HS-5 (cell line): ENCODE results near the gene AFAP1L2.

Source experiments
- DNase-seq: peaks from one replicate; pipeline ENCODE4 v3.0.0-alpha.2; 2012; ENCODE audit warnings: low read depth

The AFAP1L2 gene, protein sequence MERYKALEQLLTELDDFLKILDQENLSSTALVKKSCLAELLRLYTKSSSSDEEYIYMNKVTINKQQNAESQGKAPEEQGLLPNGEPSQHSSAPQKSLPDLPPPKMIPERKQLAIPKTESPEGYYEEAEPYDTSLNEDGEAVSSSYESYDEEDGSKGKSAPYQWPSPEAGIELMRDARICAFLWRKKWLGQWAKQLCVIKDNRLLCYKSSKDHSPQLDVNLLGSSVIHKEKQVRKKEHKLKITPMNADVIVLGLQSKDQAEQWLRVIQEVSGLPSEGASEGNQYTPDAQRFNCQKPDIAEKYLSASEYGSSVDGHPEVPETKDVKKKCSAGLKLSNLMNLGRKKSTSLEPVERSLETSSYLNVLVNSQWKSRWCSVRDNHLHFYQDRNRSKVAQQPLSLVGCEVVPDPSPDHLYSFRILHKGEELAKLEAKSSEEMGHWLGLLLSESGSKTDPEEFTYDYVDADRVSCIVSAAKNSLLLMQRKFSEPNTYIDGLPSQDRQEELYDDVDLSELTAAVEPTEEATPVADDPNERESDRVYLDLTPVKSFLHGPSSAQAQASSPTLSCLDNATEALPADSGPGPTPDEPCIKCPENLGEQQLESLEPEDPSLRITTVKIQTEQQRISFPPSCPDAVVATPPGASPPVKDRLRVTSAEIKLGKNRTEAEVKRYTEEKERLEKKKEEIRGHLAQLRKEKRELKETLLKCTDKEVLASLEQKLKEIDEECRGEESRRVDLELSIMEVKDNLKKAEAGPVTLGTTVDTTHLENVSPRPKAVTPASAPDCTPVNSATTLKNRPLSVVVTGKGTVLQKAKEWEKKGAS

GRCh38 chr10:114404171-114405010 is at the start of gene AFAP1L2:
Gene AFAP1L2, minus strand, starts transcription at chr10:114404502. Its CDS starts 47 bp downstream, at chr10:114404455.
- no peak for DNase-seq

GRCh38 chr10:114453576-114453975 is 49.3 kb upstream of the AFAP1L2 start:
- DNase-seq: no peak

- DNase-seq: no peak
Measured at GRCh38 chr10:114448897-114449296, 44.6 kb upstream of the AFAP1L2 start.

DNA sequence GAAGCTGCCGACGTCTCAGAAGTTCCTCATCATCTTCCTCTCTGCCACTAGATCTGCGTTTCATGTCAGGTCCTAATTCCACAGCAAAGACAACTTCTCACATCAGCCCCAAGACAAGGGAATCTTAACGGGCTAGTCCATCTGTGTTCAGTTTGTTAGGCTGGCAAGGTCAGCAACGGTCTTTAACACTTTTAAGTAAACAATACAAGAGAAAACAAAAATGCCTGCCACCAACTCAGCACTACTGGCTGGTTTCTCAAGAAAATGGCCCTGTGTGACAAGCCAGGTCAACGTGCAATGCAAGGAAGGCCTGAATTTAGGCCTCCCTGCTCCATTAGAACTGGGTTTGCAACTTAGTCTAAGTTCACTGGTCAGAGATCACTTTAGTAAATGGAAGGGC is 41.0 kb upstream of the AFAP1L2 start:
- DNase-seq: no peak

GRCh38 chr10:114444819-114445218 is 40.5 kb upstream of the AFAP1L2 start:
- no peak for DNase-seq

DNA sequence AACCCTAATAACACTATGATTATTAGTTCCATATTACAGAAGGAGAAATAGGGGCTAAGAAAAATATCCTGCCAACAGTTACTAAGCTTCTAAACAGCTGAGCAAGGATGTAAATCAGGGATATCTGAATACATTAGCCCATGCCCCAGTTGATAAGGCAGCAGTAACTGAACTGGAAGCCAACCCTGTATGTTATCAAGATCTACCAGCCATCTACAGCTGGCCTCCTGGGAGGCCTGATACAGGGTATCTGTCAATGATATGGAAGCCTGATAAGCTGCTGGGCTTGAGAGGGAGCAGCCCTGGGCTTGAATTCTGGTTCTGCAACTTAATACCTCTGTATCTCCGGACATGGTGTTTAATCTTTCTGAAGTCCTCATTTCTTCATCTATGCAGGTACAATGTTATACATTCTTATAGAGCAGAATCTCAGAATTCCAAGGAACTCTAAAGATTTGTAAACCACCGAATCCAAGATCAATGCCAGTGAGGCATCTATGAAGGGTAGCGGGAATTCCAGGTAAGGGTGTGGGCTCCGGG is 37.9 kb upstream of the AFAP1L2 start:
- DNase-seq: no peak

DNA sequence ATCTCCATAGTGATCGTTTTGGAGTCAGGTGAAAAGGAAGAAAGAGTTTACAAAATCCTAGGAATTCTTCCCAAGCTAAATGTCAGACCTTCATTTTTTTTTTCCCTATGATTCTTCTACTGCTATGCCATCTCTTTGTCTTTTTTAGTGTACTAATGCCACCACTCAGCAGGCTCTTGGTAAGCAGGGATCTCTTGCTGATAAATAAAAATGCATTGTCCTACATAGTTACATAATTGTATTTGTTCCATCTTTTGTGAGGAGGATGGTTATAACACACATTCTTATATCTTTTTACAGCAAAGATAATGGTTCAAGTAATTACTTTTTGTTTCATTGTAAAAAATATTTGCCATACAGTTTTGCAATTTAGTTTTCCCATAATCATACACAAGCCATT is 36.8 kb upstream of the AFAP1L2 start:
- no peak for DNase-seq

DNA sequence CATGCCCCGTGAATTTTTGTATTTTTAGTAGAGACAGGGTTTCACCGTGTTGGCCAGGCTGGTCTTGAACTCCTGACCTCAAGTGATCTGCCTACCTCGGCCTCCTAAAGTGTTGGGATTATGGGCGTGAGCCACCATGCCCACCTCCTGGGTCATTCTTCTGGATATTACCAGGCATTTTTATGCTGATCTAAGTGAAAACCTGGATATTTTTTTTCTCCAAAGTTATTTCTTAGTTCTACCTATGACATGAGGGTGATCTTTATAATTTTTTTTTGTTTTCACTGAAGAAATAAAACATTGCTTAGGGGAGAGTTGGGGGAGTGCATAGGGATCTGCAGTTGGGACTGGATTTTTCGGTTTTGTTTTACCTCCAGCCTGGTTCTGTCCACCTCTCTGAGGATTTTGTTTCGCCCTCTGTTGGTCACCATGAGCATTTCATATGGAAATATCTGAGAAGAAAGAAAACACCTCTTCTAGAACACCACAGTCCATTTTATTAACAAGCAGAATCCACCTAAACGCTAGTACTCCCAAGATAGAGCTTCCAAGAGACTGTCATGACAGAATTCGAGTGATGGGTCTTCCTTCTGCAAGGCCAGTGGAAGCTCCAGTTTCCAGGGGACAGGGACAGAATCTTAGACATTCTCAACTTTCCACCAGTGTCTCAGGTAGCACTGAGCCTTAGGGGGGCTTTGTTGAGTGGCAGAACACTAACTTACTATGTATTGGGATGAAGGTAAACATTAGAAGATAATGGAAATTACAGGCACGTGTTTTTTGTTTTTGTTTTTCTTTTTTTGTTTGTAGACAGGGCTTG is 33.4 kb upstream of the AFAP1L2 start:
- no peak for DNase-seq

- DNase-seq: no peak
Measured at GRCh38 chr10:114436941-114437340, 32.6 kb upstream of the AFAP1L2 start.

- no peak for DNase-seq
Measured at GRCh38 chr10:114432566-114433093, 28.3 kb upstream of the AFAP1L2 start.

- no peak for DNase-seq
Measured at GRCh38 chr10:114431414-114432135, 27.3 kb upstream of the AFAP1L2 start.

DNA sequence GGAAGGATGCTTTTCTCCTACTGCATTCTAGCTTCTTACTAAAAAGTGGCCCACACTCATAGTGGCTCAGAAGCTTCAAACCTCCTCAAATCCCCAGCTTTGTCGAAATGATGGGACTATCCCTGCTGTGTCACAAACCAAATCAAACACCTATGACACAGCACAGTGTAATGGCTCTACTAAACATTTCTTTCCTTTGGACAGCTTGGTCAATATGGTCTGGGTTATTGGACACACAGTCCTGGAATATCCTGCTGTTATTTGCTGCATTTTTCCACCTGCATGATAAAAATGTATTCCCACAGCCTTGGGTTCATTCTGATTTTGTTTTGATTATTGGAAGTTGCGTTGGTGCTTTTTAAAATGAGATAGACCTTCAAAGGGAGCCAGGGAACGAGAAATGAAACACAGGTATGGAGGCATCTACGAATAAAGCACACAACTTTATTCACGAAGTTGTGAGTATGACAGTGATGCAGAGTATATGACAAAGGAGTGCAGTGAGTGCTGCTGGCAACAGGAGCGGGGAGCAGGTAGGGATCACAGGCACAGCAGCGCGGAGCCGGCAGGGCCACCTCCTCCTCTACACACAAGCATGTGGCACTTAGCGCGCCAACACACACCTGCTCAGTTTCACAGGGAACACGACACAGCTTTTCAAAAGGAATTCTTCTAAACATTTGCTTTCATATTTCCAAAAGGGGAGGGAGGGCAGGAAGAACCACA is 26.5 kb upstream of the AFAP1L2 start:
- DNase-seq: no peak

DNA sequence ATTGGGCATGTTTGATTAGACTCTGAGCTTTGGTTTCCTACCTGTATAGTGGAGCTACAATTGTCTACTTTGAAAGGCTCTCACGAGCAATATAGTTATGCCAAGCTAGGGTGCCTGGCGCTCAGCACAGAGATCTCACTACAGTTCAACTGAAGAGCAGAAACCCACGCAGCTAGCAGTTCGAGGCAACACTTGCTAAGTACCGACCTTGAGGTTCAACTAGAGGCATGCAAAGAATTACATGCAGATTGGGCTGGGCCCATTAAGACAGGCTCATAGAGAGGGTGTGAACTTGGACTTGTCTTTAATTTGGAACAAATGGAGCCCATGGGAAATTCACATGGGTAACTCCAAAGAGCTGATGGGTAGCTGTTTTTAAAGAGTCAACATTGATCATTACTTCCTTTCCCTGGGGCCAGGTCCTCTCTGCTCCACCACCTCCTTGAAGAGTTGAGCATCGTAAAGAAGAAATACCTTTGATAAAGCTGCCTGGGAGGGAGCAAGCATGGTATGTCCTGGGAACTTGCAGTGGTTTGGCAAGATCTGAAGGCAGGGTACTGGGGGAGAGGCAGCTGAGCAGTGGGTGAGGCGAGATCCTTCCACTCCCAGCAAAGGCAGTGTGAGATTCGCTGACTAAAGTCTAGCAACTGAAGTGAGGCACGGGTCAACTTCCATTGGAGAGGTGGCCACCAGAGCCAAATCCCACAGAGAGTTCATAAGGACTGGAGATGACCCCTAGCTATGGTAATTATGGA is 25.5 kb upstream of the AFAP1L2 start:
- no peak for DNase-seq

- DNase-seq: no peak
Measured at GRCh38 chr10:114427124-114427852, 23.0 kb upstream of the AFAP1L2 start.

DNA sequence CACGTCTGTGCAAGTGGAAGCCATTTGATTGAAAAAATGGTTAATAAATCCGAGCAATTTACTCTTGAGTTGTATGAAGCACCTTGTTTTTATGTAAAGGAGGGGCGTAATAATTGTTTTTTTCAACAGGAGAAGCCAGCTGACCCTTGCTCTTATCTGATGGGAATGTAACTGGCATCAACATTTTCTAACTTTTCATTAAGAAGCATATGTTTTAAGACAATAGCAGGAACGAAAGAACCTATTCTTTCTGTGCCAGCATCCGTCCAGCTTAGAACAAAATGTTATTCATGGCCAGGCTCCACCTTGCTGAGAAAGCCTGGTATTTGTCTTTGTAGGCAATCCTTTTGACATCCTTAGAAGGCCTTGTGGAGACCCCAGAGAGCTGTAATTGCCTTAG is 22.2 kb upstream of the AFAP1L2 start:
- DNase-seq: no peak

- DNase-seq: no peak
Measured at GRCh38 chr10:114420811-114421485, 16.6 kb upstream of the AFAP1L2 start.

DNA sequence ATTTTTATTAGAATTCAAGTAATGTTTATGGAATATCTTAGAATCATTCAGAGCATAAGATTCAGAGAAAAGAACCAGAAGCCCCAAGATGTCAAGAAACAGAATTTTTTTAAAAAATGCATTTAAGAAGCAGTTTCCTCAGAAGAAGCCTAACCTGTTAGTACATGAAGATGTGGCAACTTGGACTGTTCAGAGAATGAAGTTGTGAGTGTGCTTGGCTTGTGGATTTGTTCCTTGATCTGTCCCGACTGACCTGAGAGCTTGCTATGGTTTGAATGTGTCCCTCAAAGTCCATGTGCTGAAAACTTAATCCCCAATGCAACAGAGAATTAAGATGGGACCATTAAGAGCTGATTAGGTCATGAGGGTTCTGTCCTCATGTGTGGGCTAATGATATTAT is 13.8 kb upstream of the AFAP1L2 start:
- no peak for DNase-seq
